Neural cell (in vitro differentiated cells): Measurements from ENCODE around the gene SQSTM1. TPM values are rescaled to one million over a fixed set of nuclear protein-coding genes. Genes with fewer than 3 reads are reported as not detected.

Experiments used
- H2AFZ ChIP-seq: fragments of 200-600, 300-800 bp; sonication (generic), shearing (Covaris generic); 2 replicates; pipeline ENCODE4 v1.6.0; 2014; ENCODE audit warnings: low read depth, mild to moderate bottlenecking, antibody characterized with exemption, low read length, moderate library complexity
- H3F3A ChIP-seq: fragments of 200-600 bp; shearing (Covaris generic); 2 replicates; pipeline ENCODE4 v1.6.1; 2016; ENCODE audit warnings: mild to moderate bottlenecking, moderate library complexity, mixed read lengths, antibody characterized with exemption, low read length; ENCODE audit not compliant: insufficient read depth, poor library complexity, severe bottlenecking
- H3K27ac ChIP-seq: fragments of 200-600, 300-800 bp; sonication (generic), shearing (Covaris generic); 2 replicates; pipeline ENCODE4 v1.5.1; 2014; ENCODE audit warnings: mild to moderate bottlenecking, low read length, moderate library complexity
- H3K27me3 ChIP-seq: fragments of 300-800, 200-600 bp; sonication (generic), shearing (Covaris generic); 2 replicates; pipeline ENCODE4 v1.6.0; 2014; ENCODE audit warnings: mild to moderate bottlenecking, low read depth, low read length, moderate library complexity; ENCODE audit not compliant: insufficient read depth
- H3K36me3 ChIP-seq: fragments of 300-800, 200-600 bp; sonication (generic), shearing (Covaris generic); 2 replicates; pipeline ENCODE4 v1.5.1; 2014; ENCODE audit warnings: mild to moderate bottlenecking, antibody characterized with exemption, low read length, moderate library complexity; ENCODE audit not compliant: insufficient read depth
- H3K4me2 ChIP-seq: fragments of 300-800, 200-600 bp; sonication (generic), shearing (Covaris generic); 2 replicates; pipeline ENCODE4 v1.6.0; 2014; ENCODE audit warnings: mild to moderate bottlenecking, low read length
- H3K4me3 ChIP-seq: fragments of 300-800, 200-600 bp; sonication (generic), shearing (Covaris generic); 2 replicates; pipeline ENCODE4 v1.5.1; 2014; ENCODE audit warnings: mild to moderate bottlenecking, low read length, moderate library complexity
- H3K79me2 ChIP-seq: fragments of 200-600 bp; shearing (Covaris generic); replicated peaks from 2 replicates; pipeline ENCODE4 v1.6.0; 2014; ENCODE audit warnings: mild to moderate bottlenecking, low read length, moderate library complexity; ENCODE audit not compliant: insufficient read depth
- H3K9ac ChIP-seq: fragments of 300-800, 200-600 bp; sonication (generic), shearing (Covaris generic); 2 replicates; pipeline ENCODE4 v1.6.1; 2016; ENCODE audit warnings: mild to moderate bottlenecking, low read length, mixed read lengths
- H3K9me2 ChIP-seq: fragments of 200-600 bp; shearing (Covaris generic); 2 replicates; pipeline ENCODE4 v1.6.1; 2016; ENCODE audit warnings: mild to moderate bottlenecking, low read length, mixed read lengths; ENCODE audit not compliant: insufficient read depth
- H3K9me3 ChIP-seq: fragments of 200-600, 300-800 bp; sonication (generic), shearing (Covaris generic); 2 replicates; pipeline ENCODE4 v1.6.1; 2016; ENCODE audit warnings: mild to moderate bottlenecking, mixed run types, low read length, moderate library complexity, mixed read lengths
- H4K20me1 ChIP-seq: fragments of 200-600 bp; shearing (Covaris generic); 2 replicates; pipeline ENCODE4 v1.6.1; 2016; ENCODE audit warnings: mild to moderate bottlenecking, mixed run types; ENCODE audit not compliant: insufficient read depth
- EP300 ChIP-seq: fragments of 450-650 bp; conservative IDR thresholded peaks from 2 replicates; pipeline ENCODE4 v1.6.1; 2014; ENCODE audit warnings: antibody characterized with exemption, mild to moderate bottlenecking, moderate library complexity; ENCODE audit not compliant: poor library complexity, severe bottlenecking
- EZH2 ChIP-seq: fragments of 200-600, 300-800 bp; shearing (Covaris generic), sonication (generic); IDR thresholded peaks from 2 replicates; pipeline ENCODE4 v1.6.1; 2014; ENCODE audit warnings: antibody characterized with exemption, low read length, borderline replicate concordance, mild to moderate bottlenecking; ENCODE audit not compliant: insufficient read depth, poor library complexity, severe bottlenecking
- MXI1 ChIP-seq: fragments of 450-650 bp; conservative IDR thresholded peaks from 2 replicates; pipeline ENCODE4 v1.6.1; 2014; ENCODE audit warnings: antibody characterized with exemption, mild to moderate bottlenecking; ENCODE audit not compliant: poor library complexity, severe bottlenecking
- POLR2AphosphoS5 ChIP-seq: IDR thresholded peaks from 2 replicates; pipeline ENCODE4 v1.6.1; 2012
- RAD21 ChIP-seq: fragments of 450-650 bp; conservative IDR thresholded peaks from 2 replicates; pipeline ENCODE4 v1.6.1; 2014; ENCODE audit warnings: antibody characterized with exemption, mild to moderate bottlenecking, moderate library complexity
- SMC3 ChIP-seq: fragments of 450-650 bp; conservative IDR thresholded peaks from 2 replicates; pipeline ENCODE4 v1.6.1; 2014; ENCODE audit warnings: antibody characterized with exemption, mild to moderate bottlenecking, moderate library complexity; ENCODE audit not compliant: poor library complexity
- TAF1 ChIP-seq: IDR thresholded peaks from 2 replicates; pipeline ENCODE4 v1.6.1; 2012; ENCODE audit warnings: low read depth
- polyA plus RNA-seq: library from polyadenylated mRNA; depleted of rRNA; stranded (reverse); fragments of >200 nt; gene quantifications from 2 replicates; pipeline ENCODE4 v1.2.3, GENCODE V29; 2014
- TF ChIP-seq, protein P1 (sequence below): IDR thresholded peaks from 2 replicates; pipeline ENCODE4 v1.6.1; 2012; ENCODE audit warnings: borderline replicate concordance
- TF ChIP-seq, protein P2 (sequence below): fragments of 450-650 bp; IDR thresholded peaks from 2 replicates; pipeline ENCODE4 v1.5.1; 2014; ENCODE audit warnings: antibody characterized with exemption, mild to moderate bottlenecking, moderate library complexity; ENCODE audit not compliant: poor library complexity, severe bottlenecking

SQSTM1 gene
- polyA plus RNA-seq, 1 donor from 2014 or later: 64.5 TPM

DNA sequence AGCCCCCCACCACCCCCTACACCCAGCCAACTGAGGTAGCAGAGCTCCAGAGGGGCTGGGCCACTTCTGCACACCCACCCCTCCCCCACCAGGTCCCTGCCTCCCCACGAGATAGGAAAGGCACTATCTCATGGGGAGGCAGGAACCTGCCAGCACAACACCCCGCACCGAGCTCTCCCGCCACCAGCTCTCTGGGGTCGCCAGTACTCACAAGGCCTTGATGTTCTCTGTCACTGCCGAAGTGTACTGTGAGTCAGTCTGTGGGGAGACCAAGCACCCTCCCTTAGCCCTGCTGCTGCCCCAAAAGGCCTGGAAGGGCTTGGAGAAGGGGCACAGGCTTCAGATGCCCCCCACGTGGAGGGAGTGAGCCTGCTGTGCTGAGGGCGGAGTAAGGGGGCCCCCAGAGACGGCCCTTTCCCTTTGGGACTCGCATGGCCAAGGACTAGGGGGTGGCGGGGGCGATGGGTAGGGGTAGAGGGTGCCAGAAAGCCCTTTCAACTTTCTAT is 20.0 kb upstream of the SQSTM1 start:
- no peaks in the 10 kb centered on the region for H4K20me1 ChIP-seq
- H3K4me2 ChIP-seq: no peak overlapping the region
- H3K4me3 ChIP-seq: no peak overlapping the region
- no peaks in the 10 kb centered on the region for H3K9me3 ChIP-seq
- no peaks in the 10 kb centered on the region for H3K36me3 ChIP-seq
- no peaks in the 10 kb centered on the region for H3F3A ChIP-seq
- H3K27me3 ChIP-seq: no peaks in the 10 kb centered on the region
- H3K27ac ChIP-seq: no peak overlapping the region
- H2AFZ ChIP-seq: no peak overlapping the region
- H3K79me2 ChIP-seq: no peaks in the 10 kb centered on the region
- H3K9ac ChIP-seq: no peak overlapping the region
- TF ChIP-seq RAD21: no peak
- TF ChIP-seq, protein P1, sequence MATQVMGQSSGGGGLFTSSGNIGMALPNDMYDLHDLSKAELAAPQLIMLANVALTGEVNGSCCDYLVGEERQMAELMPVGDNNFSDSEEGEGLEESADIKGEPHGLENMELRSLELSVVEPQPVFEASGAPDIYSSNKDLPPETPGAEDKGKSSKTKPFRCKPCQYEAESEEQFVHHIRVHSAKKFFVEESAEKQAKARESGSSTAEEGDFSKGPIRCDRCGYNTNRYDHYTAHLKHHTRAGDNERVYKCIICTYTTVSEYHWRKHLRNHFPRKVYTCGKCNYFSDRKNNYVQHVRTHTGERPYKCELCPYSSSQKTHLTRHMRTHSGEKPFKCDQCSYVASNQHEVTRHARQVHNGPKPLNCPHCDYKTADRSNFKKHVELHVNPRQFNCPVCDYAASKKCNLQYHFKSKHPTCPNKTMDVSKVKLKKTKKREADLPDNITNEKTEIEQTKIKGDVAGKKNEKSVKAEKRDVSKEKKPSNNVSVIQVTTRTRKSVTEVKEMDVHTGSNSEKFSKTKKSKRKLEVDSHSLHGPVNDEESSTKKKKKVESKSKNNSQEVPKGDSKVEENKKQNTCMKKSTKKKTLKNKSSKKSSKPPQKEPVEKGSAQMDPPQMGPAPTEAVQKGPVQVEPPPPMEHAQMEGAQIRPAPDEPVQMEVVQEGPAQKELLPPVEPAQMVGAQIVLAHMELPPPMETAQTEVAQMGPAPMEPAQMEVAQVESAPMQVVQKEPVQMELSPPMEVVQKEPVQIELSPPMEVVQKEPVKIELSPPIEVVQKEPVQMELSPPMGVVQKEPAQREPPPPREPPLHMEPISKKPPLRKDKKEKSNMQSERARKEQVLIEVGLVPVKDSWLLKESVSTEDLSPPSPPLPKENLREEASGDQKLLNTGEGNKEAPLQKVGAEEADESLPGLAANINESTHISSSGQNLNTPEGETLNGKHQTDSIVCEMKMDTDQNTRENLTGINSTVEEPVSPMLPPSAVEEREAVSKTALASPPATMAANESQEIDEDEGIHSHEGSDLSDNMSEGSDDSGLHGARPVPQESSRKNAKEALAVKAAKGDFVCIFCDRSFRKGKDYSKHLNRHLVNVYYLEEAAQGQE: no peak
- TF ChIP-seq SMC3: no peak
- TF ChIP-seq, protein P2, sequence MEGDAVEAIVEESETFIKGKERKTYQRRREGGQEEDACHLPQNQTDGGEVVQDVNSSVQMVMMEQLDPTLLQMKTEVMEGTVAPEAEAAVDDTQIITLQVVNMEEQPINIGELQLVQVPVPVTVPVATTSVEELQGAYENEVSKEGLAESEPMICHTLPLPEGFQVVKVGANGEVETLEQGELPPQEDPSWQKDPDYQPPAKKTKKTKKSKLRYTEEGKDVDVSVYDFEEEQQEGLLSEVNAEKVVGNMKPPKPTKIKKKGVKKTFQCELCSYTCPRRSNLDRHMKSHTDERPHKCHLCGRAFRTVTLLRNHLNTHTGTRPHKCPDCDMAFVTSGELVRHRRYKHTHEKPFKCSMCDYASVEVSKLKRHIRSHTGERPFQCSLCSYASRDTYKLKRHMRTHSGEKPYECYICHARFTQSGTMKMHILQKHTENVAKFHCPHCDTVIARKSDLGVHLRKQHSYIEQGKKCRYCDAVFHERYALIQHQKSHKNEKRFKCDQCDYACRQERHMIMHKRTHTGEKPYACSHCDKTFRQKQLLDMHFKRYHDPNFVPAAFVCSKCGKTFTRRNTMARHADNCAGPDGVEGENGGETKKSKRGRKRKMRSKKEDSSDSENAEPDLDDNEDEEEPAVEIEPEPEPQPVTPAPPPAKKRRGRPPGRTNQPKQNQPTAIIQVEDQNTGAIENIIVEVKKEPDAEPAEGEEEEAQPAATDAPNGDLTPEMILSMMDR: no peak
- TF ChIP-seq POLR2AphosphoS5: no peak
- no peak for TF ChIP-seq TAF1
- no peak for TF ChIP-seq MXI1
- no peak for TF ChIP-seq EP300
- TF ChIP-seq EZH2: no peak
- H3K9me2 ChIP-seq: no peaks in the 10 kb centered on the region

DNA sequence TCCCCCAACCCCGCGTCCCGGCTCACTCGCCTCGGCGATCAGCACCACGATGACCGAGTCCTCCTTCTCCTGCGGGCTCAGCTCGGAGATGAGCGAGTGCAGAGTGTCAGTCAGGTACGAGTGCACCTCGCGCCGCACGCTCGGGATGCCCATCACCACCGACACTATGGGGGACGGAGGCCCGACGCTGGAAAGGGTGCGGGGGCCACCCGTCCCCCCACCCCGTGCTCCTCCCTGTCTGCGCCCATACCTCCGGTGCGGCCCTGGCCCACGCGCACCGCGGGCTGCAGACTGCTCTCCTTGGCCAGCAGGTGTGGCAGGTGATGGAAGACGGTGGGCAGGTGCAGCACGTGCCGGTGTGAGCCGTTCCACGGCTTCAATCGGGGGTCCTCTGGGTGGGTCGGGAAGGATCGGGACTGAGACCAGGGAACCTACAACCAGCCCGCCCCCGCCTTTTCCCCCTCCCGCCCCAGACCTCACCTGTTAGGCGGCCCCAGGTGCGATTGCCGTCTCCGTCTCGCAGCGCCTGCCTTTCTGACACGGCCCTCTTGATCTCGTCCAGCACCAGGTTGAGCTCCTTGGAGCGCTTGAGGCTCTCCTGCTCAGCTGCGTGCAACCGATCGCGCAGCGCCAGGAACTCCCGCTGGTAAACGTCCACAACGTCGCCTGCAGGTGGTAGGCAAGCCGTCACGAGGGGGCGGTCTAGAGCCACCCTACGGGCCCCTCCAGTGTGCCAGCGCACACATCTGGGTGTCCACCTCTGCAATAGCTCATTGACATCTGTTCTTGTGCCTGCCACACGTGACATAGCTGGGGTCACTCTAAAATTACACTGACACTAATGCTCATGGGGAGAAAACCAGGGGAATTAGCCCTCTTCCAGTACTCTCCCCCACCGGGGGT is 19.1 kb upstream of the SQSTM1 start:
- Histone ChIP-seq H3K36me3 (no peaks in the 10 kb centered on the region), H3K27me3 (no peaks in the 10 kb centered on the region), H3F3A (no peaks in the 10 kb centered on the region), H2AFZ (no peak overlapping the region), H3K27ac (no peak overlapping the region), H3K79me2 (no peaks in the 10 kb centered on the region), H4K20me1 (no peaks in the 10 kb centered on the region), H3K4me3 (no peak overlapping the region), H3K9me2 (no peaks in the 10 kb centered on the region), H3K9ac (no peak overlapping the region), H3K4me2 (no peak overlapping the region), H3K9me3 (no peaks in the 10 kb centered on the region)
- TF ChIP-seq, protein P2: peak; percentile 21
- TF ChIP-seq MXI1: no peak
